GM18951 (cell line): Measurements from ENCODE around the gene ELOVL3.
"Not testable (repeated sequence)": the region's sequence is repeated elsewhere in the genome, so short reads cannot be mapped to it uniquely, and the experiment has no call there.

Experiments used
- POLR2A ChIP-seq: IDR thresholded peaks from 4 replicates; pipeline ENCODE4 v1.6.1; 2011; ENCODE audit warnings: mild to moderate bottlenecking; ENCODE audit not compliant: insufficient read length, insufficient read depth; ENCODE audit errors: extremely low read depth
- in situ Hi-C: fragments of 300-500 bp; cut with MboI; formaldehyde crosslinking; loops from one replicate; pipeline ENCODE4 v1.12.0; 2022; ENCODE audit warnings: low sequenced_read_pairs, mixed read lengths, inconsistent platforms; ENCODE audit not compliant: unreplicated experiment

The ELOVL3 gene

GRCh38 chr10:102202386-102202785 is 23.7 kb upstream of the ELOVL3 start:
- TF ChIP-seq POLR2A: no peak
- in situ Hi-C loops: no loop called here

GRCh38 chr10:102208311-102209035 is 17.6 kb upstream of the ELOVL3 start:
- no peak for TF ChIP-seq POLR2A
- in situ Hi-C loops: no loop called here

- in situ Hi-C loops: no loop called here
Observed at GRCh38 chr10:102211615-102212299, 14.3 kb upstream of the ELOVL3 start.

GRCh38 chr10:102213599-102213998 is 12.5 kb upstream of the ELOVL3 start:
- in situ Hi-C loops: not testable (repeated sequence)

More at GRCh38 chr10:102211615-102212299, 14.3 kb upstream of the ELOVL3 start:
- TF ChIP-seq POLR2A: no peak

GRCh38 chr10:102219370-102219769 is 6.7 kb upstream of the ELOVL3 start:
- in situ Hi-C loops: no loop called here
- no peak for TF ChIP-seq POLR2A

- in situ Hi-C loops: no loop called here
- no peak for TF ChIP-seq POLR2A
Observed at GRCh38 chr10:102220612-102221011, 5.5 kb upstream of the ELOVL3 start.

GRCh38 chr10:102222797-102223196 is 3.3 kb upstream of the ELOVL3 start:
- in situ Hi-C loops: no loop called here

GRCh38 chr10:102226542-102226870 is 407 bp downstream of the ELOVL3 start:
- in situ Hi-C loops: no loop called here
- TF ChIP-seq POLR2A: no peak

More at GRCh38 chr10:102222797-102223196, 3.3 kb upstream of the ELOVL3 start:
- TF ChIP-seq POLR2A: no peak

- no peak for TF ChIP-seq POLR2A
- in situ Hi-C loops: no loop called here
Observed at GRCh38 chr10:102227050-102227449, 951 bp downstream of the ELOVL3 start.

- no peak for TF ChIP-seq POLR2A
- in situ Hi-C loops: no loop called here
Observed at GRCh38 chr10:102229810-102230263, 3.7 kb downstream of the ELOVL3 start.

GRCh38 chr10:102230264-102230860 is 4.3 kb downstream of the ELOVL3 start:
- TF ChIP-seq POLR2A: no peak
- in situ Hi-C loops: no loop called here

GRCh38 chr10:102230861-102231356 is 4.8 kb downstream of the ELOVL3 start:
- in situ Hi-C loops: no loop called here
- no peak for TF ChIP-seq POLR2A

- no peak for TF ChIP-seq POLR2A
- in situ Hi-C loops: no loop called here
Observed at GRCh38 chr10:102231357-102232318, 5.5 kb downstream of the ELOVL3 start.
